Activated CD4-positive, alpha-beta memory T cell treated with anti-CD3 and anti-CD28 coated beads, Interleukin-2, amount 10 ng/mL, durations not matched to agents 7 days and 5 days (primary cell): ENCODE measurements around the gene PTPRH. TPM values are rescaled to one million over a fixed set of nuclear protein-coding genes. Genes with fewer than 3 reads are reported as not detected.

Experiments
- CTCF ChIA-PET: fragments of 350-600 bp; sonication (Branson Sonifier 250); formaldehyde crosslinking; loops from one replicate; lab custom pipeline; 2021; ENCODE audit warnings: antibody characterized with exemption, inconsistent platforms; lab: Charles Lee
- POLR2A ChIA-PET: fragments of 350-600 bp; sonication (Branson Sonifier 250); formaldehyde crosslinking; loops from one replicate; lab custom pipeline; 2021; ENCODE audit warnings: antibody characterized with exemption; lab: Charles Lee
- DNase-seq: peaks from one replicate; pipeline ENCODE4 v3.0.0-alpha.2; 2020
- H3K27ac Mint-ChIP-seq: one replicate; pipeline ENCODE4 v1.8.0; 2021; ENCODE audit warnings: mild to moderate bottlenecking, mixed read lengths
- H3K27me3 Mint-ChIP-seq: one replicate; pipeline ENCODE4 v1.8.0; 2021; ENCODE audit warnings: mixed read lengths
- H3K36me3 Mint-ChIP-seq: one replicate; pipeline ENCODE4 v1.8.0; 2021; ENCODE audit warnings: low read depth, mixed read lengths
- H3K4me1 Mint-ChIP-seq: one replicate; pipeline ENCODE4 v1.8.0; 2021; ENCODE audit warnings: mixed read lengths
- H3K4me3 Mint-ChIP-seq: one replicate; pipeline ENCODE4 v1.8.0; 2021; ENCODE audit warnings: mild to moderate bottlenecking, mixed read lengths
- H3K9me3 Mint-ChIP-seq: one replicate; pipeline ENCODE4 v1.8.0; 2021; ENCODE audit warnings: mixed read lengths
- total RNA-seq, 2 experiments: library from RNA; stranded (reverse); gene quantifications; one replicate each; pipeline ENCODE4 v1.2.3, GENCODE V29; 2021

The PTPRH gene
- total RNA-seq, 2 experiments from 2014 or later = not detected

DNA sequence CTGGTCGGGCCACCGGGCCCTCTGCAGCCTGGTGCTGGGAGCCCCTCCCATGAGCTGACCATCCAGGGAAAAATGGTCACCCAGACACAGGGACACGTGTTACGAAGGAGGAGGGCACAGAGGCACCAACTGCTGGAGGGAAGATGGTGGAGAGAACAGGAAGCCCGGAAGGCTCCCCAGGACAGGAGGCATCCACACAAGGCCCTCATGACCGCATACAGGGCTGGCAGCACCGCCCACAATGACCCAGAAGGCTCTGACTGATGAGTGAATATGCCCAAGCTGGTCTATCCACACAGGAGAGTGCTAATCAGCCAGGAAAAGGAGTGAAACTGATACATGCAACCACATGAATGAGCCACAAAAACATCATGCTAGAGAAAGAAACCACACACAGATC lies 33.2 kb upstream of the PTPRH start:
- POLR2A ChIA-PET = no interaction called here
- Mint-ChIP-seq H3K36me3 (peaks cover 59% of the 10 kb centered on the region), H3K27ac (no peak overlapping the region)

DNA sequence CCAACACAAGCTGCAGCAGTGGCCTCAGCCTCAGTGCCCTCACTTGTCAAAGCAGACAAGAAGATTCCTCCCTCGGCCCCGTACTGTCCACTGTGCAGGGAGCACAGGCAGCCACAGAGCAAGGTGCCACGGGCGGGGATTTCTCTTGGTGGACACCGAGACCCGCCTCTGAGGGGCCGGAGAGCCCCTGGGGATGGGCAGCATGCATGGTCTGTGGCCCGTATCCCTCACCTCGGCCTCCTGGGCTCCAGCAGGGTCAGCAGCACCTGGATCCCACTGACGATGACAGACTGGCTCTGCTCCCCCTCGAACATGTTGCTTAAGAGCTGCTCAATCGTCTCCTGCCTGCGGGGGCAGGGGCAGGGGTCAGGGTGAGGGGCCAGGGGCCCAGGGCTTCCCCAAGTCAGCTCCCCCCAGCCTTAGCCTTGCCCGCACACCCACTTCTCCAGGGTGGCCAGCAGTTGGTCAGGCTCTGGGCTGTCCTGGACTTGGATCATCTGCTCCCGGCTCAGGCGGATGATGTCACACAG lies 32.7 kb upstream of the PTPRH start:
- ChIA-PET POLR2A (interaction anchor here (1.6 to 3.9 kb wide), 2 partner anchors 13 to 20 kb away, joined by 4 to 14 read pairs; no protein-coding TSS in a partner anchor), CTCF (no interaction called here)
- no peaks in the 10 kb centered on the region for H3K27me3 Mint-ChIP-seq
- H3K27ac Mint-ChIP-seq = no peak overlapping the region
- DNase-seq = no peak
- H3K36me3 Mint-ChIP-seq = peaks cover 64% of the 10 kb centered on the region
- H3K4me1 Mint-ChIP-seq = peaks cover 3% of the 10 kb centered on the region
- H3K4me3 Mint-ChIP-seq = no peak overlapping the region
- H3K9me3 Mint-ChIP-seq = no peaks in the 10 kb centered on the region

More for the DNA sequence above, 33.2 kb upstream of the PTPRH start:
- no peak for DNase-seq
- H3K9me3 Mint-ChIP-seq = no peaks in the 10 kb centered on the region
- peaks cover 3% of the 10 kb centered on the region for H3K4me1 Mint-ChIP-seq
- H3K4me3 Mint-ChIP-seq = no peak overlapping the region
- no peaks in the 10 kb centered on the region for H3K27me3 Mint-ChIP-seq
- CTCF ChIA-PET = no interaction called here

DNA sequence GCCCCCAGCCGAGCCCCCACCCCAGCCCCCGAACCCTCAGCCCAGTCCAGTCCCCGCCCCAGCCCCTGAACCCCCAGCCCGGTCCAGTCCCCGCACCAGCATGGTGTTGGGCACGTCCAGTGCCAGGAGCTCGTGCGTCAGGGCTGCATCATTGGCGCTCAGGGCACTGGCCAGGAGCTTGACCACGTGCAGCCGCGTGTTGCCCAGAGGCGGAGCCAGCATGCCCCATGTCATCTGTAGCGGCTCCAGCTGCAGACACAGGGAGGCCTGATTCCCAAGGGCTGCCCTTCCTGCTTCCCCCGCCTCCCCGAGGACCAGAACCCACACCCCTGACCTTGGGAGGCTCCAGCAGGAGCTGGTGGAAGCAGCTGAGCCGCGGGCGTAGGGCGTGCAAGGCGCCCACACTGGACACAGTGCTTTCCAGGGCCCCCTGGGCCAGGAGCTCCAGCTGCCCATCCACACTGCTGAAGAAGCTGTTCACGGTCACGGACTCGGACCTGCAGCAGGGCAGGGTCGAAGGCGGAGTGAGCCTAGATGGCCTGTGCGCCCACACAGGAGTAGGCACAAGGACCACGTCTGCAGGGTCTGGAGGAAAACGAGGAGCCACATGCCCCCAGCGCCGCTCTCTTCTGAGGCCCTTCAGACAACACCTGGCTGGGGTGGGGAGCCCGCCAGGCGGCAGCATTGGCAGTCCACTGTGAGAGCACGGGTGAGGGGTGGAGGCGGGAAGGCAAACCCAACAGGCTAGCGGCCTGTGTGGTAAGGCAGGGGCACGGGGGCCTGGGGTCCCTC lies 32.0 kb upstream of the PTPRH start:
- no peak for DNase-seq
- POLR2A ChIA-PET = interaction anchor here (1.2 to 3.9 kb wide), 4 partner anchors 10 to 20 kb away, joined by 3 to 14 read pairs (median 4); no protein-coding TSS in a partner anchor
- Mint-ChIP-seq H3K36me3 (peaks cover 71% of the 10 kb centered on the region), H3K27me3 (no peaks in the 10 kb centered on the region), H3K9me3 (no peaks in the 10 kb centered on the region), H3K4me3 (no peak overlapping the region), H3K4me1 (peaks cover 3% of the 10 kb centered on the region), H3K27ac (no peak overlapping the region)
- CTCF ChIA-PET = no interaction called here

DNA sequence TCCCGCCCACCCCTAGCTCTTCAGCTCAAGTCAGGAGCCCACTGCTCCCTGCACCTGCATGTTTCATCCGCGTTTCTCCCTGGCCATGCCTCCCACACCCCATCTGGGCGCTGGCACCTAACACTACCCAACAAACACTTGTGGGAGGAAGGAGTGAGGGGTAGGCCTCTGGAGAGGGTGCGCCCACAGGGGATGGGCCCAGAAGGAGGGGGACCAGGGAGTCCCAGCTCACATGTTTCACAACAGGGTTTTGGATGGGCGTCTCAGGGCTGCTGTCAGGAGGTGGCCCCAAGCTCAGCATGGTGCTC lies 31.4 kb upstream of the PTPRH start:
- ChIA-PET POLR2A (interaction anchor here (1.2 to 3.9 kb wide), 4 partner anchors 9 to 21 kb away, joined by 3 to 14 read pairs (median 4); no protein-coding TSS in a partner anchor), CTCF (no interaction called here)
- no peak overlapping the region for H3K4me3 Mint-ChIP-seq
- peaks cover 3% of the 10 kb centered on the region for H3K4me1 Mint-ChIP-seq
- peaks cover 74% of the 10 kb centered on the region for H3K36me3 Mint-ChIP-seq
- no peaks in the 10 kb centered on the region for H3K9me3 Mint-ChIP-seq
- no peak for DNase-seq
- H3K27me3 Mint-ChIP-seq = no peaks in the 10 kb centered on the region
- H3K27ac Mint-ChIP-seq = no peak overlapping the region

DNA sequence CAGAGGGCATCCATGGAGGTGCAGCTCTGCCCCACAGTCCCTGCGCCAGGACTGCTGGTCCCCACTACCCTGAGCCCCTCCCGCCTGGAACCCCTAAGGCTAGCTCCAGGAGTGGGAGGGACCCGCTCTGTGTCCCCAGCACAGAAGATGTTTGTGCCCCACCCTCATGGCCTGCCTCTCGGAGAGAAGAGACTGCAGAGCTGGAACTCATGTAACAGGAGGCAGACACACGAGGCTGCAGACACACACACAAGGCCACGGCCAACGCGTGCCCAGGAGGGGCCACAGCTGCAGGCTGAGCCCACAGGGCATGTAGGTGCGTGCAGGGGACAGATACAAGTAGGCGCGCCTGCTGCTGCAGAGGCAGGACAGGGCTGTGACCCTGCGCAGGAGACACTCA lies 29.7 kb upstream of the PTPRH start:
- Mint-ChIP-seq H3K4me1 (peaks cover 3% of the 10 kb centered on the region), H3K9me3 (no peaks in the 10 kb centered on the region), H3K27ac (no peak overlapping the region), H3K27me3 (no peaks in the 10 kb centered on the region), H3K4me3 (no peak overlapping the region), H3K36me3 (peaks cover 76% of the 10 kb centered on the region)
- ChIA-PET CTCF (no interaction called here), POLR2A (interaction anchor here (1.1 to 3.9 kb wide), 2 partner anchors 16 to 41 kb away, joined by 3 to 14 read pairs; partner anchors contain the start of gene HSPBP1)
- no peak for DNase-seq

DNA sequence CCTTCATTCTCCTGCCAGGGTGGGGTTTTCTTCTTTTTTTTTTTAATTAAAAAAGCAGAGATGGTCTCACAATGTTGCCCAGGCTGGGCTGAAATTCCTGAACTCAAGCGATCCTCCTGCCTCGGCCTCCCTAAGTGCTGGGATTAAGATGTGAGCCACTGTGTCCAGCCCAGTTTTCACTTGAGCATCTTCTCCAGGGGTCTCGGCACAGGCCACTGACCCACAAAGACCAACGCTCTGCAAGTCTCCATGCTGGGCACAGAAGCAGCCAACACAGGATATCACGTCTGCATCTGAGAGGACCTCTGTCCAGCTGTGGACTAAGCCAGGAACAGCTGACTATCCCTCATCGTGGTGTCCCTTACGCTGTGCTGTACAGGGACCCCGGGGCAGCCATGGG lies 28.7 kb upstream of the PTPRH start:
- H3K27ac Mint-ChIP-seq = no peak overlapping the region
- no peak overlapping the region for H3K4me3 Mint-ChIP-seq
- H3K36me3 Mint-ChIP-seq = peaks cover 73% of the 10 kb centered on the region
- CTCF ChIA-PET = no interaction called here
- H3K27me3 Mint-ChIP-seq = no peaks in the 10 kb centered on the region
- no peak for DNase-seq
- H3K9me3 Mint-ChIP-seq = no peaks in the 10 kb centered on the region
- POLR2A ChIA-PET = interaction anchor here (1.0 to 1.1 kb wide), 2 partner anchors 10 to 42 kb away, joined by 3 read pairs; partner anchors contain the start of gene HSPBP1
- peaks cover 4% of the 10 kb centered on the region for H3K4me1 Mint-ChIP-seq

DNA sequence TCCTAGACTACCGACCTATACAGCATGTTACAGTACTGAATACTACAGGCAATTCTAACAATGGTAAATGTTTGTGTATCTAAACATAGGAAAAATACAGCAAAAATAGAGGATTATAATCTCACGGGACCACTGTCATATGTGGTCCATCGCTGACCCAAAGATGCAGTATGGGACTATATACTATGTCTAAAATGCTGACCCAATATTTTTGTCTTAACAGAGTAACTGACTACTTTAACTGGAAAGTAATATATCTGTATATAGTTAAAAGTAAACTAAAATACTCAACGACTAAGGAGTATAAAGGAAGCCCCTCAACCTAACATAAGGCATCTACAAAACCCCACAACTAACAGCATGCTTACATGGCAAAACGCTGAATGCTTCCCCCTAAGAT lies 23.7 kb upstream of the PTPRH start:
- Mint-ChIP-seq H3K4me3 (no peak overlapping the region), H3K27me3 (no peaks in the 10 kb centered on the region), H3K36me3 (peaks cover 69% of the 10 kb centered on the region), H3K4me1 (peaks cover 4% of the 10 kb centered on the region), H3K9me3 (no peaks in the 10 kb centered on the region), H3K27ac (no peak overlapping the region)
- DNase-seq = no peak
- ChIA-PET POLR2A (no interaction called here), CTCF (no interaction called here)

DNA sequence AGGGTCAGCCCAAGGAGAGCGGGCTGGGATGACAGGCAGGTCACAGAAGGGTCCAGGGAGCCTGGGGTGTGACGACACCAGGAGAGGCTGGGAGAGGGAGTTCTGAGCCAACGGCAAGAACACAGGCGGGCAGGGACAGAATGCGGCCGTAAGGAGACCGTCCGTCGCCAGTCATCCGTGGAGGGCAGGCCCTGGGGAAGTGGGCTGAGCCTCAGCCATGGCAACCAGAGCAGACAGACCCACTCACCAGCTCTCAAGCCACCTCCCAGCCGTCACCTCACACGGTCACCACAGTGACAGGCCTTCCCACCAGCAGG lies 22.9 kb upstream of the PTPRH start:
- no peak for DNase-seq
- Mint-ChIP-seq H3K36me3 (peaks cover 70% of the 10 kb centered on the region), H3K9me3 (no peaks in the 10 kb centered on the region), H3K4me3 (no peak overlapping the region), H3K27me3 (no peaks in the 10 kb centered on the region), H3K27ac (no peak overlapping the region), H3K4me1 (peaks cover 4% of the 10 kb centered on the region)
- ChIA-PET CTCF (no interaction called here), POLR2A (interaction anchor here (1.5 kb wide), 1 partner anchor 8 kb away, joined by 4 read pairs; no protein-coding TSS in a partner anchor)

DNA sequence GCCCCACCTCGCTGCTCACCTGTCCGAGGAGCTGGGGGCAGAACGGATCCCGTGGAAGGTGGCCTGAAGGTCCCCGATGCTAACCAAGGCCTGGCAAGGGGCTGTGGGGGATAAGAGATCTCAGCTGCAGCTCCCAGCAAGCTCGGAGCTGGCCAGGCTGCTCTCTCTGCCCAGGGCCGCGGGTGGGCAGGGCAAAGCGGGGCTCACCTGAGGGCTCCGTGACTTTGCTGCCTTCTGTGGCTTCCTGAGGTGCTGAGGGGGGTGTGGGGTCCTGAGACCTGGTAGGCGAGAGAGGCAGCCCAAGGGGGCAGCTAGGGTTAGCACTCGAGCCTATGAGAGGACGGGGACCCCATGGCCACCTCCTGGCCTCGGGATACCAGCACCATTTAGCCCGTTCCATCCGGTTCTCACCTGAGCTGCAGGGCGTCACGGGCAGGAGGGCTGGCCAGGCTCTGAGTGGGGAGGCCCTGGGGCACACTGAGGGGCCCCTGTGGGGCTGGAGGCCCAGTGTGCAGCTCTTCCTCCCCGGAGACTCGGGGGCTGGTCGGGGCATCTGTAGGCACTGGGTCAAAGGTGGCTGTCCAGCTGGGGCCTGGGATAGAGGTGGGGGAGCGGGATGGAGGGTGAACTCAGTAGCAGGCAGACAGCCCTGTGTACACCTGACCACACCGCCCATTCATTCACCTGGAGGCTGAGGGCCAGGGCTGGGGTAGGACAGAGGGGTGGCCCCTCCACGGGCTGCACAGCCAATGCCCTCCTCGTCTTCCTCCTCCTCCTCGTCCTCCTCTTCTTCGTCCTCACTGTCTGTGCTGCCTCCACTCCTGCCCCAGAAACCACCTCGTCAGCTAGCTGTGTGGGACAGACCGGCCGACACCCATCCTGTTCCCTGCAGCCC lies 22.3 kb upstream of the PTPRH start:
- H3K4me1 Mint-ChIP-seq = peaks cover 4% of the 10 kb centered on the region
- peaks cover 68% of the 10 kb centered on the region for H3K36me3 Mint-ChIP-seq
- CTCF ChIA-PET = no interaction called here
- H3K9me3 Mint-ChIP-seq = no peaks in the 10 kb centered on the region
- no peak overlapping the region for H3K4me3 Mint-ChIP-seq
- H3K27ac Mint-ChIP-seq = no peak overlapping the region
- POLR2A ChIA-PET = interaction anchor here (1.5 kb wide), 1 partner anchor 9 kb away, joined by 4 read pairs; no protein-coding TSS in a partner anchor
- DNase-seq = no peak
- no peaks in the 10 kb centered on the region for H3K27me3 Mint-ChIP-seq

DNA sequence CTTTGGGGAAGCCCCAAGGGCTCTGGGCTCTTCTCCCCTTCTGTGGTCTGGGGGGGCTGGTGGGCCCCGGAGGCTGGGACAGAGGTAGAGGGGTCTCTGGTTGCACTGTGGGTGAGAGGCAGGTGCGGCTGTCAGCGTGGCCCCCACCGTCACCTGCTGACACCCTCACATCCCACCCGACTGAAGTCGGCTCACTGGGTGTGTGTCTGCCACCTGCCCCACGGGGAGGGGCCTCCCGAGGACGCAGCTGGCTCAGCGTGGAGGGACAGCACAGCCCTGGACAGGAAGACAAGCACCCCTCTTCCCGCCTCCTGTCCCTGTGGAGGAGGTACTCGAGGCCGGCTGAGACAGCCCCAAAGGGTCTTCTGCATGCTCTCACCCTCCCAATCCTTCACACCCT lies 21.5 kb upstream of the PTPRH start:
- no peak overlapping the region for H3K27ac Mint-ChIP-seq
- no peaks in the 10 kb centered on the region for H3K27me3 Mint-ChIP-seq
- peaks cover 4% of the 10 kb centered on the region for H3K4me1 Mint-ChIP-seq
- no peak overlapping the region for H3K4me3 Mint-ChIP-seq
- ChIA-PET POLR2A (interaction anchor here (1.5 kb wide), 1 partner anchor 10 kb away, joined by 4 read pairs; no protein-coding TSS in a partner anchor), CTCF (no interaction called here)
- H3K36me3 Mint-ChIP-seq = peaks cover 66% of the 10 kb centered on the region
- no peaks in the 10 kb centered on the region for H3K9me3 Mint-ChIP-seq
- no peak for DNase-seq

DNA sequence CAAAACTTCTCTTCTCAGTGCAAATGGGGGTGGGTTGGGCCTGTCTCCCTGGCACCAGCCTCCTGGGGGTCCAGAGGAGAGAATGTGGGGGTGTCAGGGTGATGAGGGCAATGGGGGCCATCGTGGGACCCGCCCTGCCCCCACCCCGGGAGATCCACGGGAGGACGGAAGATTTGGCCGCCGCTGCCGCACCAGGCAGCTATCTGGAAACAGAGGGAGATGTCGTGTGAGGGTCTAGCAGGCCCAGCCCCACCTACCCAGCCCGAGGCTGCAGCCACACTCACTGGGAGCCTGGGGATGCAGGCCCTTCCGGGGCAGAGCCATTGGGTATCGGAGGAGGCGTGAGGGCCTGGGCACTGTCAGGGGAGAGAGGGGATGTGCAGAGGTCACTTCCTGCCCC lies 21.0 kb upstream of the PTPRH start:
- H3K27ac Mint-ChIP-seq = no peak overlapping the region
- DNase-seq = no peak
- CTCF ChIA-PET = no interaction called here
- H3K27me3 Mint-ChIP-seq = no peaks in the 10 kb centered on the region
- no peak overlapping the region for H3K4me3 Mint-ChIP-seq
- POLR2A ChIA-PET = no interaction called here
- peaks cover 6% of the 10 kb centered on the region for H3K4me1 Mint-ChIP-seq
- no peaks in the 10 kb centered on the region for H3K9me3 Mint-ChIP-seq
- H3K36me3 Mint-ChIP-seq = peaks cover 68% of the 10 kb centered on the region

DNA sequence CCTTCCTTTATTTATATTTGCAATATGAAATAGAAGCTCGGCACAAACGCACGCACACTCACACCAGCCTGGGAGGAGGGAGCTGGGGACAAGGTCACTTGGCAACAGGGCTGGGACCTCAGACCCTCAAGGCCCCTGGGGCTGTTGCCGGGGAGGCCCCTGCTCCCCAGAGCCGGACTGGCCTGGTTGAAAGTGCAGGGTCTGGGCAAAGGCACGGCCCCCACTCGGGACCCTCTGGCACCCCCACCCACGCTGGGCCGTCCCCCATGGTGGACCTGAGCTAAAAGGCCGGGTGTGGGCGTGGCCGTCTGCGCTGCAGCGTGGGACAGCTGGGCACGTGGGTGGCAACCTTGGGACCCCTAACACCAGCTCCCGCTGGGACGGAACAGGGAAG lies 20.5 kb upstream of the PTPRH start:
- H3K27ac Mint-ChIP-seq = no peak overlapping the region
- H3K36me3 Mint-ChIP-seq = peaks cover 65% of the 10 kb centered on the region
- POLR2A ChIA-PET = no interaction called here

More for the DNA sequence above, 20.5 kb upstream of the PTPRH start:
- H3K4me1 Mint-ChIP-seq = peaks cover 6% of the 10 kb centered on the region
- DNase-seq = no peak
- no peaks in the 10 kb centered on the region for H3K9me3 Mint-ChIP-seq
- H3K27me3 Mint-ChIP-seq = no peaks in the 10 kb centered on the region
- H3K4me3 Mint-ChIP-seq = no peak overlapping the region
- CTCF ChIA-PET = no interaction called here
